Activated CD4-positive, alpha-beta T cell treated with anti-CD3 and anti-CD28 coated beads, Interleukin-2, amount 10 ng/mL, durations not matched to agents 7 days and 5 days (primary cell): Measurements from ENCODE around the gene HSF5. TPM values are rescaled to one million over a fixed set of nuclear protein-coding genes. Genes with fewer than 3 reads are reported as not detected.

Experiments
- CTCF ChIA-PET: fragments of 350-600 bp; sonication (Branson Sonifier 250); formaldehyde crosslinking; loops from one replicate; lab custom pipeline; 2021; ENCODE audit warnings: antibody characterized with exemption; lab: Charles Lee
- POLR2A ChIA-PET: fragments of 350-600 bp; sonication (Branson Sonifier 250); formaldehyde crosslinking; loops from one replicate; lab custom pipeline; 2021; ENCODE audit warnings: antibody characterized with exemption; lab: Charles Lee
- DNase-seq: peaks from one replicate; pipeline ENCODE4 v3.0.0-alpha.2; 2020
- H3K27ac Mint-ChIP-seq: one replicate; pipeline ENCODE4 v1.8.0; 2021; ENCODE audit warnings: mild to moderate bottlenecking, moderate library complexity, mixed read lengths
- H3K27me3 Mint-ChIP-seq: one replicate; pipeline ENCODE4 v1.8.0; 2021; ENCODE audit warnings: mixed read lengths
- H3K36me3 Mint-ChIP-seq: one replicate; pipeline ENCODE4 v1.8.0; 2021; ENCODE audit warnings: low read depth, mixed read lengths
- H3K4me1 Mint-ChIP-seq: one replicate; pipeline ENCODE4 v1.8.0; 2021; ENCODE audit warnings: mixed read lengths
- H3K4me3 Mint-ChIP-seq: one replicate; pipeline ENCODE4 v1.8.0; 2021; ENCODE audit warnings: mild to moderate bottlenecking, moderate library complexity, mixed read lengths
- H3K9me3 Mint-ChIP-seq: one replicate; pipeline ENCODE4 v1.8.0; 2021; ENCODE audit warnings: mixed read lengths
- total RNA-seq, 2 experiments: library from RNA; stranded (reverse); gene quantifications; one replicate each; pipeline ENCODE4 v1.2.3, GENCODE V29; 2021

HSF5 gene
- total RNA-seq: under 1 TPM; 0.77 to 0.89 TPM

GRCh38 chr17:58487589-58488427, at the start of gene HSF5:
HSF5 (minus strand) TSS chr17:58488408; CDS start chr17:58488274, 134 bp downstream.
- Mint-ChIP-seq H3K27me3 (no peaks in the 10 kb centered on the region), H3K4me3 (peak within 1 kb of the TSS; percentile 30), H3K9me3 (no peaks in the 10 kb centered on the region), H3K36me3 (peaks cover 34% of the 10 kb centered on the region), H3K27ac (peak within 1 kb of the TSS; percentile 62), H3K4me1 (peaks cover 9% of the 10 kb centered on the region)
- ChIA-PET CTCF (interaction anchor here (0.7 to 1.6 kb wide), 11 partner anchors 10 to 287 kb away, joined by 3 to 6 read pairs (median 3); partner anchors contain the start of gene MTMR4), POLR2A (interaction anchor here (0.5 kb wide), 1 partner anchor 667 kb away, joined by 4 read pairs; no protein-coding TSS in a partner anchor)
- peak; percentile 77 for DNase-seq

GRCh38 chr17:58537266-58537665, 49.1 kb upstream of the HSF5 start:
- Mint-ChIP-seq H3K4me1 (no peaks in the 10 kb centered on the region), H3K27ac (no peak overlapping the region), H3K36me3 (no peaks in the 10 kb centered on the region), H3K4me3 (no peak overlapping the region), H3K27me3 (peaks cover 31% of the 10 kb centered on the region), H3K9me3 (no peaks in the 10 kb centered on the region)
- CTCF ChIA-PET: interaction anchor here (0.8 to 2.5 kb wide), 4 partner anchors 8 to 18 kb away, joined by 3 to 11 read pairs (median 5); no protein-coding TSS in a partner anchor
- no peak for DNase-seq
- POLR2A ChIA-PET: no interaction called here

GRCh38 chr17:58536542-58536941, 48.3 kb upstream of the HSF5 start:
- ChIA-PET POLR2A (no interaction called here), CTCF (interaction anchor here (0.8 to 1.6 kb wide), 2 partner anchors 10 to 18 kb away, joined by 3 to 6 read pairs; no protein-coding TSS in a partner anchor)
- Mint-ChIP-seq H3K4me3 (no peak overlapping the region), H3K27me3 (peaks cover 32% of the 10 kb centered on the region), H3K9me3 (no peaks in the 10 kb centered on the region), H3K36me3 (no peaks in the 10 kb centered on the region), H3K4me1 (no peaks in the 10 kb centered on the region), H3K27ac (no peak overlapping the region)
- no peak for DNase-seq

GRCh38 chr17:58535431-58535830, 47.2 kb upstream of the HSF5 start:
- ChIA-PET CTCF (interaction anchor here (0.6 to 1.6 kb wide), 4 partner anchors 9 to 715 kb away, joined by 3 to 6 read pairs (median 4); no protein-coding TSS in a partner anchor), POLR2A (no interaction called here)
- H3K4me1 Mint-ChIP-seq: no peaks in the 10 kb centered on the region
- H3K36me3 Mint-ChIP-seq: no peaks in the 10 kb centered on the region
- no peaks in the 10 kb centered on the region for H3K9me3 Mint-ChIP-seq
- H3K27ac Mint-ChIP-seq: no peak overlapping the region
- H3K27me3 Mint-ChIP-seq: peaks cover 34% of the 10 kb centered on the region
- H3K4me3 Mint-ChIP-seq: no peak overlapping the region
- no peak for DNase-seq

- no peak overlapping the region for H3K27ac Mint-ChIP-seq
These were observed 46.8 kb upstream of the HSF5 start for GRCh38 chr17:58534901-58535421.

GRCh38 chr17:58534331-58534730, 46.1 kb upstream of the HSF5 start:
- Mint-ChIP-seq H3K36me3 (no peaks in the 10 kb centered on the region), H3K4me1 (no peaks in the 10 kb centered on the region), H3K27me3 (peaks cover 37% of the 10 kb centered on the region), H3K9me3 (no peaks in the 10 kb centered on the region), H3K4me3 (no peak overlapping the region), H3K27ac (no peak overlapping the region)
- no peak for DNase-seq
- ChIA-PET CTCF (interaction anchor here (0.7 to 1.6 kb wide), 5 partner anchors 8 to 22 kb away, joined by 3 to 6 read pairs (median 5); partner anchors contain the start of gene MTMR4), POLR2A (interaction anchor here (0.5 kb wide), 1 partner anchor 912 kb away, joined by 4 read pairs; no protein-coding TSS in a partner anchor)

More at GRCh38 chr17:58534901-58535421, 46.8 kb upstream of the HSF5 start:
- POLR2A ChIA-PET: no interaction called here
- H3K4me3 Mint-ChIP-seq: no peak overlapping the region
- H3K4me1 Mint-ChIP-seq: no peaks in the 10 kb centered on the region
- no peaks in the 10 kb centered on the region for H3K36me3 Mint-ChIP-seq
- no peak for DNase-seq
- H3K9me3 Mint-ChIP-seq: no peaks in the 10 kb centered on the region
- CTCF ChIA-PET: interaction anchor here (0.6 to 1.6 kb wide), 3 partner anchors 9 to 716 kb away, joined by 3 to 6 read pairs (median 5); no protein-coding TSS in a partner anchor
- peaks cover 34% of the 10 kb centered on the region for H3K27me3 Mint-ChIP-seq

- no peak for DNase-seq
- H3K9me3 Mint-ChIP-seq: no peaks in the 10 kb centered on the region
- ChIA-PET POLR2A (no interaction called here), CTCF (interaction anchor here (0.6 to 1.6 kb wide), 7 partner anchors 8 to 38 kb away, joined by 3 to 6 read pairs (median 5); partner anchors contain the start of gene MTMR4)
- no peak overlapping the region for H3K4me3 Mint-ChIP-seq
- H3K4me1 Mint-ChIP-seq: no peaks in the 10 kb centered on the region
- peaks cover 43% of the 10 kb centered on the region for H3K27me3 Mint-ChIP-seq
- no peaks in the 10 kb centered on the region for H3K36me3 Mint-ChIP-seq
- H3K27ac Mint-ChIP-seq: no peak overlapping the region
These were observed 45.5 kb upstream of the HSF5 start for GRCh38 chr17:58533616-58534188.

- POLR2A ChIA-PET: interaction anchor here (1.2 kb wide), 1 partner anchor 99 kb away, joined by 4 read pairs; no protein-coding TSS in a partner anchor
- Mint-ChIP-seq H3K36me3 (no peaks in the 10 kb centered on the region), H3K4me1 (peaks cover under 1% of the 10 kb centered on the region), H3K27me3 (peaks cover 43% of the 10 kb centered on the region), H3K9me3 (no peaks in the 10 kb centered on the region), H3K4me3 (peak overlapping the region; percentile 51), H3K27ac (no peak overlapping the region)
- no peak for DNase-seq
- CTCF ChIA-PET: interaction anchor here (0.6 to 1.6 kb wide), 5 partner anchors 9 to 652 kb away, joined by 4 to 7 read pairs (median 4); no protein-coding TSS in a partner anchor
These were observed 44.3 kb upstream of the HSF5 start for GRCh38 chr17:58532555-58532951.

GRCh38 chr17:58531661-58532554, 43.7 kb upstream of the HSF5 start:
- Mint-ChIP-seq H3K9me3 (no peaks in the 10 kb centered on the region), H3K4me1 (peaks cover 7% of the 10 kb centered on the region), H3K27ac (no peak overlapping the region), H3K4me3 (peak overlapping the region; percentile 51), H3K27me3 (peaks cover 43% of the 10 kb centered on the region), H3K36me3 (no peaks in the 10 kb centered on the region)
- DNase-seq: peak; percentile 64
- ChIA-PET CTCF (interaction anchor here (0.6 to 1.6 kb wide), 6 partner anchors 8 to 652 kb away, joined by 3 to 7 read pairs (median 4); no protein-coding TSS in a partner anchor), POLR2A (interaction anchor here (1.2 kb wide), 1 partner anchor 100 kb away, joined by 4 read pairs; no protein-coding TSS in a partner anchor)

- H3K27me3 Mint-ChIP-seq: peaks cover 40% of the 10 kb centered on the region
- CTCF ChIA-PET: interaction anchor here (1.0 to 3.3 kb wide), 4 partner anchors 8 to 19 kb away, joined by 3 to 14 read pairs (median 6); no protein-coding TSS in a partner anchor
- no peak for DNase-seq
These were observed 42.9 kb upstream of the HSF5 start for GRCh38 chr17:58531122-58531521.

GRCh38 chr17:58530655-58531054, 42.4 kb upstream of the HSF5 start:
- Mint-ChIP-seq H3K9me3 (no peaks in the 10 kb centered on the region), H3K27ac (no peak overlapping the region), H3K36me3 (no peaks in the 10 kb centered on the region), H3K27me3 (peaks cover 37% of the 10 kb centered on the region), H3K4me3 (peak overlapping the region; percentile 37), H3K4me1 (peaks cover 19% of the 10 kb centered on the region)
- ChIA-PET CTCF (interaction anchor here (3.3 kb wide), 2 partner anchors 8 to 11 kb away, joined by 11 to 14 read pairs; no protein-coding TSS in a partner anchor), POLR2A (no interaction called here)
- no peak for DNase-seq

More at GRCh38 chr17:58531122-58531521, 42.9 kb upstream of the HSF5 start:
- H3K36me3 Mint-ChIP-seq: no peaks in the 10 kb centered on the region
- no peaks in the 10 kb centered on the region for H3K9me3 Mint-ChIP-seq
- peak overlapping the region; percentile 37 for H3K4me3 Mint-ChIP-seq
- no peak overlapping the region for H3K27ac Mint-ChIP-seq
- POLR2A ChIA-PET: no interaction called here
- peaks cover 15% of the 10 kb centered on the region for H3K4me1 Mint-ChIP-seq
